ENCODE results near the gene KRT73. TPM values are rescaled to one million over a fixed set of nuclear protein-coding genes. Genes with fewer than 3 reads are reported as not detected.
A peak's percentile ranks its signal among the peaks of the same experiment; 100 is the strongest.

Gene KRT73
- total RNA-seq, 4 donors from 2014 or later: 3.0 to 15.3 (median 6.0) TPM

DNA sequence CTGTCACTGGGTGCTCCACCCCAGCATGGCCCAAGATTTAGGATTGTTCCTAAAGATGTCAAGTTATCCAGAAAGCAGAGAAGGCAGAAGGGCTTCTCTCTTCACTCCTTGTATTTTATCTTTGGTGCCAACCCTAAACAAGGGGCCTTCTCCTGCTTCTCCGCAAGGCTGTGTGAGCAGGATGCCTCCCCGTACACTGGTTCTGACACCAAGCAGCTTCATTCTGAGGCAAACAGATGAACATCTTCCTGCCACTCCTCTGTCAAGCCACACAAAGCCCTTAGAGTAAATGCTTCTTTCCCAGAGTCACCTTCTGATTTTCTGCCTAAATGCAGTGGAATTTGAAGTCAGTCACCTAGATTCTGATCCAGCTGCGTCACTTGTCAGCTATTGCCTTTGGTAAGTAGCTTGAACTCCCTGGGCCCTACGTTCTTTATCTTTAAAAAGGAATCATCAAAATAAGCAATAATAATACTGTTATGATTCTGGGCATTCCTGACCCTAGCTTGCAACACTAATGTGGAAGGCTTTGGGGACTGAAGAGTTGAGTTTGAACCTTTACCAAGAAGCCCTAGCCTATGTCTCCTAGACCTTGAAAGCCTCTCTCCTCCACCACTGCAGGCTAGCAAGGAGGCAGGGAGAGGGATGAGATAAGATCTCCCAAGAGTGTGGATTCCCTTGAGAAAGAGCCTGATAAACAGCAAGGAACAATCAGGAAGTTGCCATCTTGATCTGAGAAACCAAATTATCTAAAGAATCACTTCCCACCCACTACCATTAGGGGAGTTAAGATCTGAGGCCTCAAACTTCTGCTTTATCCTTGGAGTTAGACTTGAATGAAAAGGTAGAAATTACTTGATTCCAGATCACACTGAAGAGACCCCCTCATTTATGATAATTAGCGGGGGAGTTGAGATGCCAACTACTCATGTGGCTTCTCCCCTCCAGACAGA is 5.7 kb downstream of the KRT73 start:
- WGBS, 2 donors: 95 to 97% methylated on average over 5 of the region's 5 CpGs
- intact Hi-C loops (cut with DNase I; ENCODE audit: low total_unique reads): no loop called here
- DNase-seq (ENCODE audit: low spot score in 2 of 2): peak in 1 of 2 donors; percentile 36
- H3K4me3 ChIP-seq (ENCODE audit: low read depth, poor library complexity, severe bottlenecking): no peak overlapping the region
- TF ChIP-seq, protein P1, sequence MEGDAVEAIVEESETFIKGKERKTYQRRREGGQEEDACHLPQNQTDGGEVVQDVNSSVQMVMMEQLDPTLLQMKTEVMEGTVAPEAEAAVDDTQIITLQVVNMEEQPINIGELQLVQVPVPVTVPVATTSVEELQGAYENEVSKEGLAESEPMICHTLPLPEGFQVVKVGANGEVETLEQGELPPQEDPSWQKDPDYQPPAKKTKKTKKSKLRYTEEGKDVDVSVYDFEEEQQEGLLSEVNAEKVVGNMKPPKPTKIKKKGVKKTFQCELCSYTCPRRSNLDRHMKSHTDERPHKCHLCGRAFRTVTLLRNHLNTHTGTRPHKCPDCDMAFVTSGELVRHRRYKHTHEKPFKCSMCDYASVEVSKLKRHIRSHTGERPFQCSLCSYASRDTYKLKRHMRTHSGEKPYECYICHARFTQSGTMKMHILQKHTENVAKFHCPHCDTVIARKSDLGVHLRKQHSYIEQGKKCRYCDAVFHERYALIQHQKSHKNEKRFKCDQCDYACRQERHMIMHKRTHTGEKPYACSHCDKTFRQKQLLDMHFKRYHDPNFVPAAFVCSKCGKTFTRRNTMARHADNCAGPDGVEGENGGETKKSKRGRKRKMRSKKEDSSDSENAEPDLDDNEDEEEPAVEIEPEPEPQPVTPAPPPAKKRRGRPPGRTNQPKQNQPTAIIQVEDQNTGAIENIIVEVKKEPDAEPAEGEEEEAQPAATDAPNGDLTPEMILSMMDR (IDR thresholded peaks at IDR 0.05): no peak
- TF ChIP-seq POLR2A (IDR thresholded peaks at IDR 0.05): no peak

DNA sequence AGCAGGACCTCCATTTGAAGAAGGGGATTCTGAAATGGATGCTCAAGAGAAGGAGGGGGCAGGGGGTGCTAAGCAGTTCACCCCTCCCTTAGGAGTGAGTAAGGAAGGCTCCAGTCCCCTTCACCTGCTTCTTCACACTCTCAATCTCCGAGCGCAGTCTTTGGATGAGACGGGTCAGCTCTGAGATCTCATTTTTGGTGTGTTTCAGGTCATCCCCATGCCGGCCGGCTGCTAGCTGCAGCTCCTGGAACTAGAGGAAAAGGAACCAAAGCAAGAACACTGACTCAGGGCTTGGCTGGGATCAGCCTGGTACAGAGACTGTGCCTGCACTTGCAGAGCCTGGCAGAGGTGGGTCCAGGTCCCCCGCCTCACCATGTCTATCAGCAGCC is 7.3 kb downstream of the KRT73 start:
- no peak for DNase-seq (ENCODE audit: low spot score in 2 of 2)
- TF ChIP-seq, protein P1 (IDR thresholded peaks at IDR 0.05): no peak
- no peak for TF ChIP-seq POLR2A (IDR thresholded peaks at IDR 0.05)
- no peak overlapping the region for H3K4me3 ChIP-seq (ENCODE audit: low read depth, poor library complexity, severe bottlenecking)
- intact Hi-C loops (cut with DNase I; ENCODE audit: low total_unique reads): no loop called here
- 81 to 93% methylated on average over 6 of the region's 6 CpGs for WGBS, 2 donors

DNA sequence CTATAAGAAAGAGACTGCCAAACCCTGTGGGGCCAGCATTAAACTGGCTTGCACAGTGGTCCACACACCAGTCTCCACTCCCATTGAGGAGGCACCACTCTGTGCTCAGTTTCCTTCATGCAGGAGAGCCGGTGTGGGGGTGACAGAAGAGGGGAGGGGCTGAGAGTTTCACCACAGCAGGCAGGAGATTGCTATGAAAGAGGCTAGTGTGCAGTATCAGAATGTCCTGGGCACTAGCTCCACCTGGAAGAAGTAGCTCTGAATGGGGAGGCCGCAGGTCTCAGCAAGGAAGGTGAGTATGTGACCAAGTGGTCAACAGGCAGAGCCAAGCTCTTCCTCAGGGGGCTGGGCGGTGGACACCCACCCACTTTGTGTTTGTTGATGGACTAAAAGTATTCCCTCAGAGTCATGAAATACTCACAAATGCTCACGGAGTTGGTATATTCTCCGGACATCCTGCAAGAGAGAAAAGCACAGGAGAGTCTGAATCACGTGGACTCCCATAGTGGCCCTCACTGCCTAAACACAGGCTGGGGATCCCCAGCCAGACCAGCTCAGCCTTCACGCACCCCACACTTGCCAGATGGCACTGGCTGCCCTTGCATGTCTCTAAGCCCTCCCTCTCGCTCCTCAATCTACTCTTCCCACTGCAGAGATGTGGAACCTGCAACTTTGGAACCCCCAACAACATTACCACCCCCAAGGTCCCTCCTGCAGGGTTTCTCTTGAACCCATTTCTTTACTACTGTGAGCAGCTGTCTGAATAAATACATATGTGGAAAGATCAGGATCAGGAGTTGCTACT is 9.3 kb downstream of the KRT73 start:
- no peak overlapping the region for H3K4me3 ChIP-seq (ENCODE audit: low read depth, poor library complexity, severe bottlenecking)
- DNase-seq (ENCODE audit: low spot score in 2 of 2): no peak
- WGBS, 2 donors: 84 to 88% methylated on average over 8 of the region's 8 CpGs
- intact Hi-C loops (cut with DNase I; ENCODE audit: low total_unique reads): no loop called here
- TF ChIP-seq, protein P1 (IDR thresholded peaks at IDR 0.05): no peak
- no peak for TF ChIP-seq POLR2A (IDR thresholded peaks at IDR 0.05)

DNA sequence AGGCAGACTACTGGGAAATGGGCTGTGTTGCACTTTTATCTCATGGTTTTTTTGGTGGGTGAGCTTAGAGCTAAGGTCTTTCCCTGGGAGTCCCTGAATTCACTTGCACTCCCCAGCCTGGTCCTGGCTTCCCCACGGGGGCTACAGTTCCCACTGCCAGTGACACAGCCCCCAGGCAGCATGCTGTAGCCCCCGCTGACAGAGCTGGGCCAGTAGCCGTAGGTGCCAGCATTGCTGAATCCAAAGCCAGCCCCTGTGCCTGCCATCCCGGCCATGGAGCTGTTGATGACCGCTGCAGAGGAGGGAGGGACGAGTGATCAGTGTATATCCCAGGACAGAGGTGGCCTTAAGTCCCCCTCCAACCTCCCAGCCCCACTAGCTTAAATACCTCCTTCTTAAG is 10.2 kb downstream of the KRT73 start:
- WGBS, 2 donors: 80 to 86% methylated on average over 6 of the region's 6 CpGs
- intact Hi-C loops (cut with DNase I; ENCODE audit: low total_unique reads): no loop called here
- no peak for DNase-seq (ENCODE audit: low spot score in 2 of 2)
- no peak overlapping the region for H3K4me3 ChIP-seq (ENCODE audit: low read depth, poor library complexity, severe bottlenecking)
- TF ChIP-seq, protein P1 (IDR thresholded peaks at IDR 0.05): no peak
- no peak for TF ChIP-seq POLR2A (IDR thresholded peaks at IDR 0.05)

DNA sequence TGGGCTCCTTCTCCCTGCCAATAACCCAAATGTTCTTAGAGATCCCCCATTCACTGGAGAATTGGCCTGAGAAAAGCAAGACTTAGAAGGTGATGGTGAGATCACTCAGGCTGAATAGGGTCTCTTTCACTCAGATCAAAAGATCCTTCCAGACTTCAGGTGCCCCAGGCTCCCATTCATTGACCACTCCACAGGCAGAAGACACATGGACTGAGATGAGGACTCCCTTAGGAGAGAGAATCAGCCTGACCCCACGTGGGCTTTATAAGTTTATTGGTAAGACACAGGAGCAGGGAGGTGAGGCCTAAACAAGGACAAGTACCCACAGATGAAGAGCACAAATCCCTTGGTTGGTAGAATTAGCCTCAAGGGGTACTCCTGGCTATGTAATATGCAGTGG is 11.0 kb downstream of the KRT73 start:
- WGBS, 2 donors: 64 to 67% methylated on average over 1 of the region's 1 CpG
- intact Hi-C loops (cut with DNase I; ENCODE audit: low total_unique reads): no loop called here
- TF ChIP-seq POLR2A (IDR thresholded peaks at IDR 0.05): no peak
- TF ChIP-seq, protein P1 (IDR thresholded peaks at IDR 0.05): no peak
- H3K4me3 ChIP-seq (ENCODE audit: low read depth, poor library complexity, severe bottlenecking): no peak overlapping the region
- no peak for DNase-seq (ENCODE audit: low spot score in 2 of 2)
